ENCODE data around the gene RUFY1.
"Not testable (repeated sequence)": the region's sequence is repeated elsewhere in the genome, so short reads cannot be mapped to it uniquely, and the experiment has no call there.

RUFY1 gene

DNA sequence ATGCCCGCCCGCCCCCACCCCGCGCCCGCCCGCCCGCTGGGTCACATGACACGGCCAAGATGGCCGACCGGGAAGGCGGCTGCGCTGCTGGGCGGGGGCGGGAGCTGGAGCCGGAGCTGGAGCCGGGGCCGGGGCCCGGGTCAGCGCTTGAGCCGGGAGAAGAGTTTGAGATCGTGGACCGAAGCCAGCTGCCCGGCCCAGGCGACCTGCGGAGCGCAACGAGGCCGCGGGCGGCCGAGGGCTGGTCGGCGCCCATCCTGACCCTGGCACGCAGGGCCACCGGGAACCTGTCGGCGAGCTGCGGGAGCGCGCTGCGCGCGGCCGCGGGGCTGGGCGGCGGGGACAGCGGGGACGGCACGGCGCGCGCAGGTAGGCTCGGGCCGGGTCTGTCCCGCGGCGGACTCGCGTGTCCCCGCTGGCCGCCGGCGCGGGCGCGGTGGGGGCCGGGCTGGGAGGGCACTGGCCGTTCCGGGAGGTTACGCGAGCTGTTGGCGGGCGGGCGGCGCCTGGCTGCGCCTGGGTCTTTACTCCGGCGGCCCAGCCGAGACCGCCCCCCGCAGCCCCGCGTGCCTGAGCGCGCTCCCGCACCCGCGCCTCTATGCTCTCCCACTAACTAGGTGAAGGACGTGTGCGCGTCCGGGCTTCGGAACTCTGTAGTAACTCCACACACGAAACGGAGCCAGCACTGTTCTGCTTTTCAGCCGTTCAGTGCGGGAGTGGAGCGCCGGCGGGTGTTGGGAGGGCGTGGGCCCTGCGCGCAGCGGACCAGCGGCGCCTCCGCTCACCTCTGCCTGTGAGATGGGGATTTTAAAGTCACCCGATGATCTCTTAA, at the start of gene RUFY1:
TSS of gene RUFY1 (plus strand) at position 44 of the 832 bp plus-strand sequence. CDS start at position 60, 16 bp downstream.
- DNase-seq (ENCODE audit: low read depth): peak; percentile 63

GRCh38 chr5:179501997-179502396, 48.4 kb upstream of the RUFY1 start:
- not testable (repeated sequence) for DNase-seq (ENCODE audit: low read depth)

DNA sequence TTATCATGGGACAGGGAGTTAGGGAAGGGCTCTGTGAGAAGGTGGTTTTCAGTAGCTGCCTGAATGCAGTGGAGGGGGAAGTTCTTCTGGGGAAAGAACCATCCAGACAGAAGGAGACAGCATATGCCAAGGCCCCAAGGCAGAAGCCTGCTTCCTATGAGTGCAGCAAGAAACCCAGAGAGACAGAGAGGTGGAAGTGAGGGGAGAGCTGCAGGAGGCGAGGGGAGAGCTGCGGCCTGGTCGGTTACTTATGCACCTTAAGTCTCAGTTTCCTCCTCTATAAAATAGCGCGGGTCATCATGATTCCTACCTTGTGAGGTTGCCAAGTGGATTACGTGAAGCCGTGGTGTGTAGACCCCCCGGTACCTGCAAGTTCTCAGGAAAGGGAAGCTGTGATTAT, 47.9 kb upstream of the RUFY1 start:
- DNase-seq (ENCODE audit: low read depth): not testable (repeated sequence)

DNA sequence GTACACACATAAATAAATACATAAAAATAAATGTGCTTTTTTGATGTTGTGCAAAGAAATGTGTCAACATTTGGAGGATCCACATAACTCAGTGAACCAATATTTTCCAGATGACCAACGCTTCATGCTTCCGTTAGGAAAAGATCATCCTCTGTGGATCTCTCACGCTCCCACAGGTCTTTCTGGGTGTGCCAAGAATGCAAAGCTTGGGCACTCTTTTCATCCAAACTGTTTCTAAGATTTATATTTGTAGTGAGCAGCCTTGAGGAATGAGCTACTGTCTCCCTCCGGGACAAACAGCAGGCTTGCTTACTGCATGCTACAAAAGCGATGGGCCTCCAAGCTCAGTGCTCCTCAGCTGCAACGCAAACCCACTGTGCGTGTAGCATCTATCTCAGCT, 46.2 kb upstream of the RUFY1 start:
- no peak for DNase-seq (ENCODE audit: low read depth)

GRCh38 chr5:179504600-179505396, 45.6 kb upstream of the RUFY1 start:
- DNase-seq (ENCODE audit: low read depth): no peak

GRCh38 chr5:179505636-179506261, 44.6 kb upstream of the RUFY1 start:
- DNase-seq (ENCODE audit: low read depth): no peak

DNA sequence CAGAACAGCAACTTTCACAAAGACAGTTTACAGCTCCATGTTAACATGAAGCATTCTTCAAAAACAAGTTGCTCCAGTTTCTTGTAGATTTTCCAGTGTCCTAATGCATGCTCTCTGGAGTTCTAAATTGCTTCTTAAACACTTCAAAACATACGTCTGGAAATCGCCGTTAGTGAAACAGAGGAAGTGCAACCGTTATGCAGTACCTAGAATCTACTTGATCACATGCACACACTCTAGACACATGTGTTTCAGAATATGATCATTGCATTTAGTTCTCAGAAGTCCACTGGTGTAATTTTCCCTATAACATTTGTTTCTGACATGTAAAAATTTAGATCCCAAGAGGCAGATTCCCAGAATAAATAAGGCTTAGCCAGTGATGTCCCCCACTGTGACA, 41.1 kb upstream of the RUFY1 start:
- DNase-seq (ENCODE audit: low read depth): no peak

- no peak for DNase-seq (ENCODE audit: low read depth)
Observed at GRCh38 chr5:179509845-179510244, 40.5 kb upstream of the RUFY1 start.

DNA sequence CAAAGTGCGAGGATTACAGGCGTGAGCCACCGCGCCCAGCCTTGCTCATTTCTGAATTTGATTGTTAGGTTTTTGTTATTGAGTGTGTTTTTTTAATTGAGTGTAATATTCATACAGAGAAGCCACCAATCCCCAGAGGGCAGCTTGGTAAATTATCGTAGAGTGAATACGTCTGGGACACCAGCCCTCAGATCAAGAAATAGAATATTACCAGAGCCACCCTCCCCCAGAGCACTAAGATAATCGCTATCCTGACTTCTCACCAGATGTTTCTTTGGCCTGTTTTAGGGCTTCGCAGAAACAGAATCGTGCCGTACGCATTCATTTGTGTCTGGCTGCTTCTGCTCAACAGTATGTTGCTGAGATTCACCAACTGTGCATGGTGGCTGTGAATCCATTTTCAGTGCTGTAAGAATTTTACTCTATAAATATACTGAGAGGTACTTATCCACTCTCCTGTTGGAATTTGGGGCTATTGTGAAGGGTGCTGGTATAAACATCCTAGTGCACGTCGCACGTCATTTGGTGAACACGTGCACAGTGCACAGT, 37.8 kb upstream of the RUFY1 start:
- DNase-seq (ENCODE audit: low read depth): no peak

- not testable (repeated sequence) for DNase-seq (ENCODE audit: low read depth)
Observed at GRCh38 chr5:179515501-179515900, 34.9 kb upstream of the RUFY1 start.

- DNase-seq (ENCODE audit: low read depth): no peak
Observed at GRCh38 chr5:179516221-179516620, 34.1 kb upstream of the RUFY1 start.

GRCh38 chr5:179517746-179518145, 32.6 kb upstream of the RUFY1 start:
- not testable (repeated sequence) for DNase-seq (ENCODE audit: low read depth)

DNA sequence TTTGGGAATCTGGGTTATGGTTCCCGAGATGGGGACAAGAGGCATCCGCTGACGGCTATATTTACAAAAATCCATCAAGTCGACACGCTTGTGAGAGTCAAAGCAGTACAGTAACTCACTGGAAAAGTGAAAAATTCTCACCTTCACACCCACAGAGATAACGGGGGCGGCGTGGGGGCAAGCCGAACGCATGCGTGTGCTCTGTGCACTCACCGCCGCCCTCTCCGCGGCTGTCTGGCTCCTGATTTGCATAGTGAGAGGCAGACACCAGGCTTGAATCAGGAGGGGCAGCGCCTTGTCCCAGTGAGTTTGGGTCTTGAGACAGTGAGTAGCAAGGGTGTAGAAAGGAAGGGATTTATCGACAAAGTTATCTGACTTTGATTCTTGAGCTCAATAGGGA, 32.0 kb upstream of the RUFY1 start:
- DNase-seq (ENCODE audit: low read depth): not testable (repeated sequence)

GRCh38 chr5:179519416-179520070, 30.8 kb upstream of the RUFY1 start:
- DNase-seq (ENCODE audit: low read depth): not testable (repeated sequence)

DNA sequence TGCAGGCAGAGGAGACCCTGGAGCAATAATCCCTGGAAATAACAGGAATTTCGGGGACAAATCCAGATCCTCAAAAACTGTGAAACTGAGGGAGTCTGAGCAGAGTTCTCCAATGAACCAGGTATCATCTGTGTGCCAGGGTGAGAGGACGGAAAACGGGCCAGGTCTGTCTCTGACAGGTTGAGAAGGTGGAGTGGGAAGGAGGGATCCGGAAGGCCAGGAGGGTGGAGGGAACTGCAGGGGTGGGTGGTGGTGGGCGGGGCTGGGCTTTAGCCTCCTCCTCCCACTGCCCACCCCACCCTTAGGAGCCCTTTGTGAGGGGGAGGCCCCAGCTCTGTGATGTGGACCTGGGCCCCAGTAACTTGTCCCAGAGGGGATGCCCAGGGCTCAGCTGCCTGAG, 28.2 kb upstream of the RUFY1 start:
- DNase-seq (ENCODE audit: low read depth): not testable (repeated sequence)

DNA sequence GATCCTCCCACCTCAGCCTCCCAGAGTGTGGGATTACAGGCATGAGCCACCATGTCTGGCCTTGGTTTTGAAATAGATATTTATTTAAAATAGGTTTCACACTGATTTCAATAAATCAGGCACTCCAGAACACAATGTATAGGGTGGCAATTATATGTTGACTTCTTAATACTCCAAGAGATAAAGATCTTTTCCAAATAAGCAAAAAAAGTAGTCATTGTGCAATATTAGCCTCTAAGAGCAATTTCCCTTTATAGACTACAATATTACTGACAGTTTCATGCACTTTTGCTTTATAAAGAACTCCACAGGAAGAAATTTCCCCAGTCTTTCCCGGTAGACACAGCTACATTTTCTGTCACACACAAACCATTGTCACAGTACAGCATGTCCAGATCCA, 23.4 kb upstream of the RUFY1 start:
- no peak for DNase-seq (ENCODE audit: low read depth)

- DNase-seq (ENCODE audit: low read depth): peak; percentile 49
Observed at GRCh38 chr5:179530069-179530998, 20.0 kb upstream of the RUFY1 start.

GRCh38 chr5:179533024-179533423, 17.3 kb upstream of the RUFY1 start:
- DNase-seq (ENCODE audit: low read depth): no peak

DNA sequence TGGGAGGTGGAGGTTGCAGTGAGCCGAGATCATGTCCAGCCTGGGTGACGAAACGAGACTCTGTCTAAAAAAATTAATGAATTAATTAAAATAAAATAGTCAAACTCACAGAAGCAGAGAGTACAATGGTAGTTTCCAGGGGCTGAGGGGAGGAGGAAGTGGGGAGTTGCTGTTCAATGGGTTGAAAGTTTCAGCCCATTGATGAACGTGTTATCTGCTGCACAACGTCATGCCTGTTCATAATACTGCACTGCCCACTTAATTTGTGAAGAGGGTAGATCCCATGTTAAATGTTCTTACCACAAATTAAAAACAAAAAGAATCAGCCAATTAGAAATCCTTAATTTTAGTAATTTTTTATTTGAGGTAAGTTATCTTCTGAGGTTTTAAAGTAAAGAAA, 16.4 kb upstream of the RUFY1 start:
- no peak for DNase-seq (ENCODE audit: low read depth)

- DNase-seq (ENCODE audit: low read depth): no peak
Observed at GRCh38 chr5:179534431-179534830, 15.9 kb upstream of the RUFY1 start.

DNA sequence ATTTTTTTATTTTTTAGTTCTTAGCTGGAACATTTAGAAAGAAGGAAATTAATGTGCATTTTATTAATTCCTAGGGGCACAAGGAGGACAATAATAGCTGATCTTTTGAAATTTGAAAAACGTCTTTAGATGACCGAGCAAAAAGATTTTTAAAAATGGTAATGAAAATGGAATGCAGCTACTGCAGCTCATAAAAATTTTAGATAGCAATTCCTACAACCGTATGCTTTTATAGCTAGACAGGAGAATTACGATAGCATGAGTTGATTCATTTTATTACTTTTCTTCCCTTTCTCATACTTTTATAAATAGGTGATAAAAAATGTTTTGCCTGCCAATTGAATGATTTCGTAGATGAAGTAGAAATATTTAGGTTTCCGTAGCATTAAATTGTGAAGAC, 13.7 kb upstream of the RUFY1 start:
- DNase-seq (ENCODE audit: low read depth): no peak
